ENCODE data around the gene ST3GAL3.

- TF ChIP-seq, protein P1, sequence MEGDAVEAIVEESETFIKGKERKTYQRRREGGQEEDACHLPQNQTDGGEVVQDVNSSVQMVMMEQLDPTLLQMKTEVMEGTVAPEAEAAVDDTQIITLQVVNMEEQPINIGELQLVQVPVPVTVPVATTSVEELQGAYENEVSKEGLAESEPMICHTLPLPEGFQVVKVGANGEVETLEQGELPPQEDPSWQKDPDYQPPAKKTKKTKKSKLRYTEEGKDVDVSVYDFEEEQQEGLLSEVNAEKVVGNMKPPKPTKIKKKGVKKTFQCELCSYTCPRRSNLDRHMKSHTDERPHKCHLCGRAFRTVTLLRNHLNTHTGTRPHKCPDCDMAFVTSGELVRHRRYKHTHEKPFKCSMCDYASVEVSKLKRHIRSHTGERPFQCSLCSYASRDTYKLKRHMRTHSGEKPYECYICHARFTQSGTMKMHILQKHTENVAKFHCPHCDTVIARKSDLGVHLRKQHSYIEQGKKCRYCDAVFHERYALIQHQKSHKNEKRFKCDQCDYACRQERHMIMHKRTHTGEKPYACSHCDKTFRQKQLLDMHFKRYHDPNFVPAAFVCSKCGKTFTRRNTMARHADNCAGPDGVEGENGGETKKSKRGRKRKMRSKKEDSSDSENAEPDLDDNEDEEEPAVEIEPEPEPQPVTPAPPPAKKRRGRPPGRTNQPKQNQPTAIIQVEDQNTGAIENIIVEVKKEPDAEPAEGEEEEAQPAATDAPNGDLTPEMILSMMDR (optimal IDR thresholded peaks at IDR 0.05 in 1 of 3, IDR thresholded peaks at IDR 0.05 in 1 of 3, conservative IDR thresholded peaks at IDR 0.05 in 1 of 3; ENCODE audit: extremely low read depth in 1 of 3, insufficient read depth in 2 of 3, low read length in 3 of 3) = no peak
- no peak for TF ChIP-seq EZH2 (IDR thresholded peaks at IDR 0.05; ENCODE audit: low read length)
Measured at GRCh38 chr1:43664369-43664768, 43.0 kb upstream of the ST3GAL3 start.

Measured in keratinocyte (primary cell).